ENCODE data around the gene ANKS6.

The ANKS6 gene

GRCh38 chr9:98790842-98791607 is 5.3 kb downstream of the ANKS6 start:
- FAIRE-seq: no peak

- FAIRE-seq: no peak
Measured at GRCh38 chr9:98790134-98790841, 6.1 kb downstream of the ANKS6 start.

- FAIRE-seq: no peak
Measured at GRCh38 chr9:98789483-98790133, 6.7 kb downstream of the ANKS6 start.

GRCh38 chr9:98787766-98788335 is 8.5 kb downstream of the ANKS6 start:
- FAIRE-seq: no peak

GRCh38 chr9:98786750-98787510 is 9.4 kb downstream of the ANKS6 start:
- no peak for FAIRE-seq

- no peak for FAIRE-seq
Measured at GRCh38 chr9:98784831-98785806, 11.2 kb downstream of the ANKS6 start.

GRCh38 chr9:98783518-98784226 is 12.7 kb downstream of the ANKS6 start:
- FAIRE-seq: no peak

GRCh38 chr9:98781588-98782383 is 14.6 kb downstream of the ANKS6 start:
- no peak for FAIRE-seq

GRCh38 chr9:98780059-98780749 is 16.2 kb downstream of the ANKS6 start:
- FAIRE-seq: no peak

- FAIRE-seq: no peak
Measured at GRCh38 chr9:98778711-98779530, 17.4 kb downstream of the ANKS6 start.

GRCh38 chr9:98778251-98778650 is 18.1 kb downstream of the ANKS6 start:
- FAIRE-seq: no peak

GRCh38 chr9:98777618-98778017 is 18.7 kb downstream of the ANKS6 start:
- no peak for FAIRE-seq

- FAIRE-seq: no peak
Measured at GRCh38 chr9:98775831-98776441, 20.4 kb downstream of the ANKS6 start.

GRCh38 chr9:98774746-98775145 is 21.6 kb downstream of the ANKS6 start:
- FAIRE-seq: no peak

GRCh38 chr9:98773721-98774120 is 22.6 kb downstream of the ANKS6 start:
- FAIRE-seq: no peak

- FAIRE-seq: no peak
Measured at GRCh38 chr9:98772364-98773155, 23.8 kb downstream of the ANKS6 start.

All from endometrium (tissue), 2 donors.